NCI-H748 (cell line): ENCODE data around the gene PALM.
A peak's percentile ranks its signal among the peaks of the same experiment; 100 is the strongest.
"Not testable (repeated sequence)": the region's sequence is repeated elsewhere in the genome, so short reads cannot be mapped to it uniquely, and the experiment has no call there.

Experiments
- DNase-seq: peaks from one replicate; lab custom pipeline; 2025; ENCODE audit not compliant: unreplicated experiment; lab: John Stamatoyannopoulos, UW

PALM gene, protein sequence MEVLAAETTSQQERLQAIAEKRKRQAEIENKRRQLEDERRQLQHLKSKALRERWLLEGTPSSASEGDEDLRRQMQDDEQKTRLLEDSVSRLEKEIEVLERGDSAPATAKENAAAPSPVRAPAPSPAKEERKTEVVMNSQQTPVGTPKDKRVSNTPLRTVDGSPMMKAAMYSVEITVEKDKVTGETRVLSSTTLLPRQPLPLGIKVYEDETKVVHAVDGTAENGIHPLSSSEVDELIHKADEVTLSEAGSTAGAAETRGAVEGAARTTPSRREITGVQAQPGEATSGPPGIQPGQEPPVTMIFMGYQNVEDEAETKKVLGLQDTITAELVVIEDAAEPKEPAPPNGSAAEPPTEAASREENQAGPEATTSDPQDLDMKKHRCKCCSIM

GRCh38 chr19:708154-709143 is at the start of gene PALM:
Gene PALM, plus strand, starts transcription at chr19:708935. Its CDS starts 212 bp downstream, at chr19:709147.
- peak; percentile 43 for DNase-seq

DNA sequence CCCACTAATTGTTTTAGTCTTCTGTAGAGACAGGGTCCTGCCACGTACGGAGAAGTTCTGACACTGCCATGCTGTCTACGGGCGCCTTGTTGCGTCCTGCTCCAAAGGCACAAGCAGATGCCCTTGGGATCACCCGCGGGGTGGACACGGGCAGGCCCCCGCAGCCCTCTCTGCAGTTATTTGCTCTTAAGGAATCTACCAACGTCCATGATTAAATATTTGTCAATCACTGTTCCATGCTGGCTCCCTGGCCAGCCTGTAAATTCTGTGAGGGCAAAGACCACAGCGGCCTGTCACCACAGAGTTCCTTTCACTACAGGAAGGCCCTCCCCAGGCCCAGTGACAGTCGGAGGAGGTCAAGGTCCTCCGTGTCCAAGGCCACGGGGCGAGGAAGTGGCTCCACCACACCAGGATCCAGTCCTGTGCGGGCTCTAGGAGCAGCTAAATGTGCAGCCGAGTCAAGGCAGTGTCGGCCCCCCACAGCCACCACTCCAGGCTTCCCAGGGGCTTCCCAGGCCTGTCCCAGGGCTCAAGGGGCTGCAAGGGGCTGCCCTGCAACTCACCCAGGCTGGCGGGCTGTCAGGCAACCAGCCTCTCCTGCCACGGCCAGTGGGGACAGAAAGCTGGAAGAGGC is 47.8 kb upstream of the PALM start:
- DNase-seq: no peak

DNA sequence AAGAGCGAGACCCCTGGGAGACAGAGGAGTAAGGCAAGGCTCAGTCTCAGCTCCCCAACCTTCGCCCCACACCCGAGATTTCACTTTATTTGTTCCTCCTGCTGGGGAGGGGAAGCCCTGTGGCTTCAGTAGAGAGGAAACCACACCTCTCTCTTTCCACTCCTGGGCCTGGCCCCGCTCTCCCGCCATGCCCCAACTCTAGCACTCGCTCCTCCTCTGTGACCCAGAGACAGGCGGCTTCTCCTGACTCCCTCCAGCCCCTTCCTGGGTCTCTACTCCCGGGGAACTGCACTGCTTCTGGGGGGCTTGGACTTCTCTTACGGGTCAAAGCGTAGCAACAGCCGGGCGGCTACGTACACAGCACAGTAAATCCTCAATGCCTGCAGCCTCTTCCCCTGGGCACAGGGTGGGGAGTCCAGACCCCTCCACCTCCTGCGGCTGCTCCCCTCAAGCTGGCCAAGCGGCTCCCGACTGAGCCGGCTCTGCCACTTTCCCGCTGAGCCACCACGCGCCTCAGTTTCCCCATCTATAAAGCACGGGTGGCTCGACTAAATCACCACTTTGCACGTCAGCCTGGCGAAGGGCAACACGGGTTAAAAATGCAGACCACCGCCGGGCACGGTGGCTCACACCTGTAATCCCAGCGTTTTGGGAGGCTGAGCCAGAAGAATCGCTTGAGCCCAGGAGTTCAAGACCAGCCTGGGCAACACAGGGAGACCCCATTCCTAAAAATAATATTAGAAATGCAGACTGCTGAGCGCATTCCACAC is 47.1 kb upstream of the PALM start:
- DNase-seq: no peak

DNA sequence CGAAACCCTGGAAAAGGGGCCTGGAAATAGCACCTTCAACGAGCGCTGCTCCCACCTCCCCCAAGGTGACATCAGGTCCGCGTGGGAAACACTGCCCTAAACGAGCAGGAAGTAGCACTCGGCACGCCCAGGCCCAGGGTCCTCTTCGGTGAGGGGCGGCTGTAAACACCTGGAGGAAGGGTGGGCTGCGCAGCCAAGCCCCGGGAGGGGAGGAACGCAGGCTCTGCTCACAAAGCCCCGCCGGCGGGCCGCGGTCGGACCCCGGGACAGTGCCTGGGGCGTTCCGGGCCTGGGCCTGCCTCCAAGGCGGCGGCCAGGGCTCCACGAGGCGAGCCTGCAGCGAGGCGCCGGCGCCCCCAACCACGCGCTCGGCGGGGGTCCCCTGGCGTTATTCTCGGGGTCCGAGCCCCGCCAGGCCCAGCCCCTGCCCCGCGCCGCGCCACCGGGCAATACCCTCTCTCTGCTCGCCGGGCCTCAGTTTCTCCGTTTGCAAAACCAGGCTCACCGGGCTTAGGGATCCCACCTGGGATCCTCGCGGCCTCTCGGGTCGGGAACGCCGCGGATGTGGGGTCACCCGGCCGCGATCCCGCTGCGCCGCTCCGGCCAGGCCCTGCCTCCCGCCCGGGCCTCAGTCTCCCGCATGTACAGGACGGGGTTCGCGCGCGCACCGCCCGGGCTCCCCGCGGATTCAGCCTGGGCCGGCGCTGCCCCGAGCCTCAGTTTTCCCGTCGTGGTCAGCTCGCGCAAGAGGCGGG is 46.4 kb upstream of the PALM start:
- DNase-seq: peak; percentile 54

DNA sequence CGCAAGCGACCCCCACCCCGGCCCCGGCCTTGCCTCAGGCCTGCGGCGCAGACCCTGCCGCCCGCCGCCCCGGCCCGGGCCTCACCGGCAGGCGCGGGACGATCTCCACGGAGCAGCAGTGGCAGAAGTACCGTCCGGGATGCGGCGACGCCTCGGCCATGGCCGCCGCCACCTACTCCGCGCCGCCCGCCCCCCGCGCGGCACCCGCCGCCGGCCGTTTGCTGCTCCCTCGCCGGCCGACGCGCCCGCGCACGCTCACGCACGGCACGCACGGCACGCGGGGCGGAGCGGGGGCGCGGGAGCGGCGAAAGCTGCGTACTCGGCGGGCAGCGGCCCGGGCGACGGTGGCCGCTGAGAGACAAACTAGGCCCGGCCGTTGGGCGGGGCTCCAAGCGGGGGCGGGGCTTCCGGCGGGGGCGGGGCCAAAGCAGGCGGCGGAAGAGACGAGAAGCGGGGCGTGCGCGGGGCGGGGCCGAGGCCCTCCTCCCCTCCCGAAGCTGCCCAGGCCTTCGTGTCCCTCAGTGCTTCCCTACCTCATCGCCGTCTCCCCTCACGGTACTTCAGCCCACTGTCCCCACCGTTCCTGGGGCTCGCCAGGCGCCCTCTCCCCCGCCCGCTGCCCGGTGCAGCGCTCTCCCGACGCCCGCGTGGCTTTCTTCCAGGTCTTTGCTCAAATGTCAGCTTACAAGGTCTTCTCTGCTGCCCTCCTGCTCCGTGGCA is 45.6 kb upstream of the PALM start, which contains the start of gene RNF126:
RNF126 (minus strand) TSS at position 253 of the 720 bp plus-strand sequence; CDS start at position 160, 93 bp downstream.
- peak; percentile 87 for DNase-seq

GRCh38 chr19:663682-664117 is 45.0 kb upstream of the PALM start:
- DNase-seq: no peak

- peak; percentile 81 for DNase-seq
Observed at GRCh38 chr19:664913-665443, 43.8 kb upstream of the PALM start.

DNA sequence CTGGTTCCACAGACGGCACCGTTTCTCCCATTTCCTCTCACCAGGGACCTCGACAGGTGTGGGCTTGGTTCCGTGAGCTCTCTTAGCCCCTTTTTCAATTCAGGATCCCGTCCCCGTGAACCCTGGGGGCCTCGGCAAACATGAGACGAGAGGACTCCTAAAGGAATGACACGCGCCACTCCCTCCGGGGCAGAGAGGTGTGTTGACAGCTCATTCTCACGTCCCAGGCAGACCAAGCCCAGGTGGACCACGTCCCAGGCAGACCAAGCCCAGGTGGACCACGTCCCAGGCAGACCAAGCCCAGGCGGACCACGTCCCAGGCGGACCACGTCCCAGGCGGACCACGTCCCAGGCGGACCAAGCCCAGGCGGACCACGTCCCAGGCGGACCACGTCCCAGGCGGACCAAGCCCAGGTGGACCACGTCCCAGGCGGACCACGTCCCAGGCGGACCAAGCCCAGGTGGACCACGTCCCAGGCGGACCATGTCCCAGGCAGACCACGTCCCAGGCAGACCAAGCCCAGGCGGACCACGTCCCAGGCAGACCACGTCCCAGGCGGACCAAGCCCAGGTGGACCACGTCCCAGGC is 41.7 kb upstream of the PALM start:
- not testable (repeated sequence) for DNase-seq

DNA sequence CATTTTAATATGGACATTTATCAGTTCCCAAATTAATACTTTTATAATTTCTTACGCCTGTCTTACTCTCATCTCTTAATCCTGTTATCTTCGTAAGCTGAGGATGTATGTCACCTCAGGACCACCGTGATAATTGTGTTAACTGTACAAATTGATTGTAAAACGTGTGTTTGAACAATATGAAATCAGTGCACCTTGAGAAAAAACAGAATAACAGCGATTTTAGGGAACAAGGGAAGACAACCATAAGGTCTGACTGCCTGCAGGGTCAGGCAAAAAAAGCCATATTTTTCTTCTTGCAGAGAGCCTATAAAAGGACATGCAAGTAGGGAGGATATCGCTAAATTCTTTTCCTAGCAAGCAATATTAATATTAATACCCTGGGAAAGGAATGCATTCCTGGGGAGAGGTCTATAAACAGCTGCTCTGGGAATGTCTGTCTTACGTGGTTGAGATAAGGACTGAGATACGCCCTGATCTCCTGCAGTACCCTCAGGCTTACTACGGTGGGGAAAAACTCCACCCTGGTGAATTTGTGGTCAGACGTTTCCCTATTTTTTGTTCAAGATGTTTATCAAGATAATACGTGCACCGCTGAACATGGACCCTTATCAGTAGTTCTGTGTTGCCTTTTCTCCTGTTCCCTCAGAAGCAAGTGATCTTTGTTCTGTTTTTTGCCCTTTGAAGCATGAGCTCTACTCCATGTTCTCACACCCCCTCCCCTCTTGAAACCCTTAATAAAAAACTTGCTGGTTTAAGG is 39.9 kb upstream of the PALM start:
- DNase-seq: not testable (repeated sequence)

- DNase-seq: no peak
Observed at GRCh38 chr19:670609-671075, 38.1 kb upstream of the PALM start.

DNA sequence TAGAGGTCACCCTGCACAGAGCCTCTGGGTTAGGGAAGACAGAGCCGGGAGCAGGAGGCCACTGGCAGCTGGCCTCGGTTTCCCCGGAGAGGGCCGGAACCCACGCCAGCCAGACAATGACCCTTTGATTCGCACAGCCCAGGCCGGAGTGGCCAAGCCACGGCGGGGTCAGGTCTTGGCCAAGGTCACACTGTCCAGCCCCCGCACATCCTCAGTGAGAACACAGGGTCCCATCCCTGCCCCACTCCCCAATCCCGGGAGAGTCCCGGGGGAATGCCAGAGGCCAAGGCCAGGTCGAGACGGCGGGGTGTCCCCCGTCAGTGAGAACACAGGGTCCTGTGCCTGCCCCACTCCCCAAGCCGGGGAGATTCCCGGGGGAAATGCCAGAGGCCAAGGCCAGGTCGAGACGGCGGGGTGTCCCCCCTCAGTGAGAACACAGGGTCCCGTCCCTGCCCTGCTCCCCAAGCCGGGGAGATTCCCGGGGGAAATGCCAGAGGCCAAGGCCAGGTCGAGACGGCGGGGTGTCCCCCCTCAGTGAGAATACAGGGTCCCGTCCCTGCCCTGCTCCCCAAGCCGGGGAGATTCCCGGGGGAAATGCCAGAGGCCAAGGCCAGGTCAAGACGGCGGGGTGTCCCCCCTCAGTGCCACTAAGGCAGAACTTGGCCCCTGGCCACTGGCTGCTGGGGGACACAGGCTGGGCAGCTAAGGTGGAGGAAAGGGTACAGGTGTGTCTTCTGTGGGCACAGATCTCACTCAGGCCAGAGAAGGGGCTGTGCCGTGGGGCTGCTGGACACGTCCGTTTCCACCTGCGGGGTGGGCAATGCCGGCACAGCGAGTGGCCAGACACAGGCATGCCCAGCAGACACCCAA is 34.2 kb upstream of the PALM start:
- no peak for DNase-seq

- DNase-seq: no peak
Observed at GRCh38 chr19:676007-676338, 32.8 kb upstream of the PALM start.

- DNase-seq: no peak
Observed at GRCh38 chr19:676339-677105, 32.2 kb upstream of the PALM start, which contains the start of gene FSTL3. Gene FSTL3, plus strand, starts transcription at chr19:676392. Its CDS starts 32 bp downstream, at chr19:676424.

- DNase-seq: no peak
Observed at GRCh38 chr19:677201-677600, 31.5 kb upstream of the PALM start.

- DNase-seq: no peak
Observed at GRCh38 chr19:677601-678436, 30.9 kb upstream of the PALM start.
